Occipital lobe (tissue), 2 donors: ENCODE measurements around the gene ALX4. TPM values are rescaled to one million over a fixed set of nuclear protein-coding genes. Genes with fewer than 3 reads are reported as not detected.

Experiments used
- DNase-seq: peaks from one replicate; lab custom pipeline; 2025; lab: John Stamatoyannopoulos, UW
- total RNA-seq: library from RNA; depleted of rRNA; stranded (reverse); fragments of >200 nt; gene quantifications from one replicate; pipeline ENCODE4 v1.2.3, GENCODE V29; 2014

Gene ALX4
- total RNA-seq, 1 donor from 2014 or later, result 1.1 TPM

GRCh38 chr11:44301564-44302271 lies 8.2 kb downstream of the ALX4 start:
- DNase-seq, result no peak

GRCh38 chr11:44300844-44301563 lies 8.9 kb downstream of the ALX4 start:
- DNase-seq, result no peak

- DNase-seq, result no peak
Measured at GRCh38 chr11:44298862-44299261, 11.1 kb downstream of the ALX4 start.

- no peak for DNase-seq
Measured at GRCh38 chr11:44290208-44290607, 19.7 kb downstream of the ALX4 start.

DNA sequence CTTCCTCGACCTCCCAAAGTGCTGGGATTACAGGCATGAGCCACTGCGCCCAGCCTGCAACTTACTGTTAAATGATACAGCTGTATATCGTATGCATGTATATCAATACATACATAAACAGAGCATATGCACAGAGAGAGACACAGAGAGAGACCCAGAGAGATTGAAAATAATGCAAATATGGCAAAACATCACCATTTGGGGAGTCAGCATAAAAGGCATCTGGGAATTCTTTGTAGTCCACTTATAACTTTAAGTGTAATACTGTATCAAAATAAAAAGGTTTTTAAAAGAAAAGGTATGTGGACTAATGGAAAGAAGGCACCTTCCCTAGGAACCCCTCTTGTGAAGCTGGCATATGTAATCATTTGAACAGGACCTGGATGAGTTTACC lies 21.8 kb downstream of the ALX4 start:
- DNase-seq, result no peak

- DNase-seq, result no peak
Measured at GRCh38 chr11:44286911-44287310, 23.0 kb downstream of the ALX4 start.

DNA sequence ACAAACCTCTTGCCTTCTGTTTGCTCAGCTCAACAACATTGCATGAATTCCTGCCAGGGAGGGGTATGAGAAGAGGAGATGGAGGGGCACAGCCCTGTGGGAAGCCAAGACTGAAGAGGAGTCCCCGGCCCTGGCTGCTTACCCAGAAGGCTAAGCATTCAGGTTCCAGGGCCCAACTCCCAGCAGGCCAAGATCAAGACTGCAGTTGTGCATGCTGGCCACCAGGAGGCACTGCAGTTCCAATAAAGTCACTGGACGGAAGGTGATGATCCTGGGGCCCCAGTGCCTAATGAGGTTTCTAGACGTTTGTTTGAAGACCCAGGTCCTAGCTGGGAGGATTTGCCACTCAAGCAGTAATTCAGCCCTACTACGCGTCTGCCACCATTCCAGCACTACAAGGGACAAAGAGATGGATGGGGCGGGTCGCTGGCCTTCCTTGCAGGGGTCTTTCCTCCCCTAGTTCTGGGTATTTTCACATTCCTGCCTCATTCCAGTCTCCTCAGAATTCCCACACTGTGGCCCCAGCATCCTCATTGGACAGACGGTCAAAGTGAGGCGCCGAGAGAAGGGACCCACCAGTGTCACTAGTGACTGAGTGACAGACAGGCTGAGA lies 23.6 kb downstream of the ALX4 start:
- DNase-seq, result no peak

DNA sequence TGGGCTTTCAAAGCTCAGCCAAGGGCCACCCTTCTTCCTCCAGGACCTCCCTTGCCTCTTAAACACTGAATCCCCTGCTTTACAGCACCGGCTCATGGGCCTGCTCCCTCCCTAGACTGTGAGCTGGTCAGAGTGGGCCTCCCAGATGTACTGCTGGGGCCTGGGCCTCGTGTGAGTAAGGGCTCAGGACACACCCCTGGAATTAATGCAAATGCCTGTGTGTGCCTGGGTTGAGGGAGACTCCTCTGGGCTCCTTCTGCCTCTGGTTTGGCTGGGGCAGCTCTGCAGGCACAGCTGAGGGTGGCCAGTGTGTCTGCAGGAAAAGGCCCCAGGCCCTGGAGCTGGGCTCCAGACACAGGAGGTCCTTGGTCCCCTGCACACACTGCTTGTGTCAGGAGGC lies 24.2 kb downstream of the ALX4 start:
- DNase-seq, result no peak

GRCh38 chr11:44282620-44283019 lies 27.3 kb downstream of the ALX4 start:
- DNase-seq, result no peak

DNA sequence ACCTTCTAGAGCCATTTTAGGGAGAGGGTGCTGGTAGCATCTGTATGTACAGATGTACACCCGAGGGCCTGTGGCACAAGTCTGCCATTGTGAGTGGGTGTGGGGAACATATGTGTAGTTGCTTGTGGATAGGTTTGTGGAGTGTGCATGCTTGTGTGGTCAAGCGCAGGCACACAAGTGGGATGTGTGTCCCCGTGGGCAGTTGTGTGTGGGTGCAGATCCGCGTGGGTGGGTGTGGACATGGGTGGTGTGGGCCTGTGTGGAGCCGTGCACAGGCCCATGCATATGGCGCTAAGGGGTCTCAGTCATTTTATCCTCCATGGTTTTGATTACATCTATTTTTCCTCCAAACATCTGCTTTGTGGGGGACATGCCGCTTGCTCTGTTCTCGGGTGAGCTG lies 28.8 kb downstream of the ALX4 start:
- no peak for DNase-seq

- DNase-seq, result no peak
Measured at GRCh38 chr11:44280257-44280656, 29.7 kb downstream of the ALX4 start.

DNA sequence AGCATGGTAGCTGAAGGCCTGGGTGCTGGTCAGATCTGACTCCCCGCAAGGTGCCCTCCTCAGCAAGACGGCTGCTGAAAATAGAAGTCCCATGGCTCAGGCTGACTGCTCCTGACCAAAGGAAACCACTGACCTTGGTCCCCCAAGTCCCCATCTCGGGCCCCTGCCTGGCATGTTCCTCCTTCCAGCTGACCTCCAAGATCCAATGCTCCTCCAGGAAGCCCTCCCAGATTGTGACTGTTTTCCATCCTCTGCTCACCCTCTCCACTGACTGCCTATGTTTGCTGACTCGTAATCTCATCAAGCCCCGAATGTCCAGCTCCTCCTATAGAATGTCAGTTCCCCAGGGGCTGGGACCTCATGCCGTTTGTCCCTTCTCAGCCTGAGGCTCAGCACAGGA lies 30.5 kb downstream of the ALX4 start:
- no peak for DNase-seq

- DNase-seq, result no peak
Measured at GRCh38 chr11:44277196-44278090, 32.5 kb downstream of the ALX4 start.

- DNase-seq, result no peak
Measured at GRCh38 chr11:44275961-44276550, 33.9 kb downstream of the ALX4 start.

- DNase-seq, result no peak
Measured at GRCh38 chr11:44275241-44275640, 34.7 kb downstream of the ALX4 start.

DNA sequence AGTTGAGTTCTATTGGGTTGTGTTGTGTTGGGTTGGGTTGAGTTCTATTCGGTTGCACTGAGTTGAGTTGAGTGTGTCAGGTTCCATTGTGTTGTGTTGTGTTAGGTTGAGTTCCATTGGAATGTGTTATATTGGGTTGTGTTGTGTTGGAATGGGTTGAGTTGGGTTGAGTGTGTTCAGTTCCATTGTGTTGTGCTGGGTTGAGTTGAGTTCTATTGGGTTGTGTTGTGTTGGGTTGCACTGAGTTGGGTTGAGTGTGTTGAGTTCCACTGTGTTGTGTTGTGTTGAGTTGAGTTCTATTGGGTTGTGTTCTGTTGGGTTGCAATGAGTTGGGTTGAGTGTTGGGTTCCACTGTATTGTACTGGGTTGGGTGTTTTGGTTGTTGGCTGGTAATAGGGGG lies 35.5 kb downstream of the ALX4 start:
- no peak for DNase-seq

DNA sequence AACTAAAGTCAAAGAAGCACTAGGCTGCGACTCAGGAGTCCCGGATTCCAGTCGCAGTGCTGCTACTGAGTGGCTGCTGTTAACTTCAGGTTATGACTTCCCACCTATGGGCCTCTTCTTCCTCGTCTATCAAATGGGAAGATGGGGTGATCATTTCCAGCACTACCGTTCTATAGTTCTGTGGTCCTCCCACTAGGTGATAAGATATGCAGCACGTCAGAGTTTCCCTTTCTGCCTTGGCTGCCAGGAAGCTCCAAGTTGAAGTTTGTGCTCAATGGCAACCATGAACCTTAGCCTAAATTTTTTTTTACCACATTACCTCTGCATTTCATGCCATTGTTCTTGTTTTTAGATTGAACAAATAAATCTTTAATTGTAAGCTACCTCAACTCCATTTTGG lies 38.7 kb downstream of the ALX4 start:
- no peak for DNase-seq

DNA sequence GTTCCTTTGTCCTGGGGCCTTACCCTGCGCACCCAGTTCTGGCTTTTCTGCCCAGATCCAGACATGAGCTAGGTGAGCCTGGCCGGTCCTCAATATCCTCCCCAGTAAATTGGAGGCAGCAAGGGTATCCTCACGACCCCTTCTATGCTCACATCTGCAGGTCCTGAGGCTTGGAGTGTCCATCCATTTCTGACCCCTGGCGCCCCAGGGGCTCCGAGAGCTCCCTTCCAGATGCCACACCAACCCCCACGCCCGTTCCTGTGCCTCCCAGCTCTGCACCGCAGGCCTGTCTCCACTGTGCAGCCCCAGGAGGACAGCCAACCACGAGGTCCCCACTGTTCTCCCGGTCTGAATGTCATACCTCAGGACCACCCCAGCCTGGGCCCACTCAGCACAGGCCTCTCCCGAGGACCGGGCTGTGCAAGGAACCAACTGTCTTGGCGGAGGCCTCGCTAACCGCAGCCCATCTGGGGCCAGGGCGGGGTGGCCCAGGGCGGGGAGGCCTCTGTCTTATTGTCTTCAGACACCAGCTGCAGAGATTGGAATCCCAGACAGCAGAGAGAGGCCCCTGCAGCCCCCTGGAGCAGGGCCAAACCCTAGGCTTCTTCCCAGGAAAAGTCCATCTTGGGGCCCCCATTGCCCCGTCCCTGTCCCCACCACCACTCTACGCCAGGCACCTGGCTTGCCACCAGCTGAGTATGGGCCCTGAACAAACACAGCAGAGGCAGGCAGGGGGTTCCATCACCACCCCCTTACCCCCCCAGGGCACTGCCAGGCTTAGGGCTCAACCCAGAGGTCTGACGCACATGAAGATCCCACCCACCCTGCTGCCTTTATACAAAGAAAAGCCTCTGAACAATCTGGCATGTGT lies 39.3 kb downstream of the ALX4 start:
- DNase-seq, result no peak

DNA sequence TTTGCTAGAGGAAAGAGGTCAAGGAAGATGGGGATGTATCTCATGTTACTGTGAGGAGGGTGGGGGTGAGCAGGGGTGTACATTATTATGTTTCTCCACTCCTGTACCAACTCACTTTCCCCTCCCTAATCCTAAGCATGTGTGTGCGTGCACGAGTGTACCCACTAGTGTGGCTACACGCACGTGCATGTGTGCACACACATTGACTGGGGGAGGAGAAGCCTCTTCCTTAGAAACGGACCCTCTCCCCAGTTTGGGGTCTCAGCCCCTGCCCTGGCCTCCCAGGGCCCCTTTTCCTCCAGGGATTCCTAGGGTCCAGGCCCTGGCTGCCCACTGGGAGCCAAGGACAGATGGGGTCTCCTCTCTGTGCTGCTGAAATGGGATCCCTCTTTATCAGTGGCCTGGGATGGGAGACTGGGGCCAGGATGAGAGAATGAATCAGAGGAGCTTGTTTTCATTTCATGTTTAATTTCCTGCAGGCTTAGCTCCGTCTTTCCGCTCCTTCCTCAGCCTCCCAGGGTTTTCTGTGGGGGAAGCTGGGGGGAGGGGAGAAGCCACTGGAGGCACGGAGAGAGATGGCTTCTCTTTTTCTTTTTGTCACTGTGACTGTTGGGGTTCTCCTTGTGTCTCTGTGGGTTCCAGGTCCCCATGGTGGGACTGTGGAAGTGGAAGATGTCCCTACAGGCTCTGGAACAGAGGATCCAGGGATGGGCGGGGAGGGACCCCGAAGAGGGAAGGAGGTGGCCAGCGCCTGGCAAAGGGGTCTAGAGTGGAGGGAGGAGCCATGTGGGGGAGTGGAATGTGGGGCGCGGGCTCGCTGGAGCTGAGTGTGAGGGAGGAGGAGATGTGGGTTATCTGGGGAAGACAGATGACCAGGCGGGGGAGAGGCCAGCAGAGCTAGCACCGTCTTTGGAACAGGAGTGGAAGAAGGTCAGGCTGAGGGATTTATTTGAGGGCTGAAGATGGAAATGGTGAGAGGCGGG lies 40.3 kb downstream of the ALX4 start:
- no peak for DNase-seq
